Fibroblast of mammary gland (primary cell): ENCODE measurements around the gene MYO7B.
A peak's percentile ranks its signal among the peaks of the same experiment; 100 is the strongest.

Experiments
- DNase-seq: peaks from one replicate; pipeline ENCODE4 v3.0.0-alpha.2; 2010; ENCODE audit warnings: low read depth
- H3K4me3 ChIP-seq: 2 replicates; pipeline ENCODE4 v1.5.1; 2011; ENCODE audit warnings: low read depth, mild to moderate bottlenecking, low read length, moderate library complexity; ENCODE audit not compliant: control insufficient read depth
- TF ChIP-seq, protein P1 (sequence below): conservative IDR thresholded peaks from 2 replicates; pipeline ENCODE4 v1.5.1; 2011; ENCODE audit warnings: low read depth, low read length, inconsistent platforms; ENCODE audit not compliant: control insufficient read depth, insufficient read depth

Gene MYO7B

GRCh38 chr2:127663566-127664064, 128.1 kb downstream of the MYO7B start:
- TF ChIP-seq, protein P1, sequence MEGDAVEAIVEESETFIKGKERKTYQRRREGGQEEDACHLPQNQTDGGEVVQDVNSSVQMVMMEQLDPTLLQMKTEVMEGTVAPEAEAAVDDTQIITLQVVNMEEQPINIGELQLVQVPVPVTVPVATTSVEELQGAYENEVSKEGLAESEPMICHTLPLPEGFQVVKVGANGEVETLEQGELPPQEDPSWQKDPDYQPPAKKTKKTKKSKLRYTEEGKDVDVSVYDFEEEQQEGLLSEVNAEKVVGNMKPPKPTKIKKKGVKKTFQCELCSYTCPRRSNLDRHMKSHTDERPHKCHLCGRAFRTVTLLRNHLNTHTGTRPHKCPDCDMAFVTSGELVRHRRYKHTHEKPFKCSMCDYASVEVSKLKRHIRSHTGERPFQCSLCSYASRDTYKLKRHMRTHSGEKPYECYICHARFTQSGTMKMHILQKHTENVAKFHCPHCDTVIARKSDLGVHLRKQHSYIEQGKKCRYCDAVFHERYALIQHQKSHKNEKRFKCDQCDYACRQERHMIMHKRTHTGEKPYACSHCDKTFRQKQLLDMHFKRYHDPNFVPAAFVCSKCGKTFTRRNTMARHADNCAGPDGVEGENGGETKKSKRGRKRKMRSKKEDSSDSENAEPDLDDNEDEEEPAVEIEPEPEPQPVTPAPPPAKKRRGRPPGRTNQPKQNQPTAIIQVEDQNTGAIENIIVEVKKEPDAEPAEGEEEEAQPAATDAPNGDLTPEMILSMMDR = no peak
- no peak overlapping the region for H3K4me3 ChIP-seq
- no peak for DNase-seq

GRCh38 chr2:127664065-127664894, 128.8 kb downstream of the MYO7B start:
- no peak for DNase-seq
- no peak overlapping the region for H3K4me3 ChIP-seq
- TF ChIP-seq, protein P1 = no peak

GRCh38 chr2:127664895-127665225, 129.4 kb downstream of the MYO7B start:
- H3K4me3 ChIP-seq = no peak overlapping the region
- TF ChIP-seq, protein P1 = no peak
- DNase-seq = no peak

GRCh38 chr2:127665267-127665893, 129.9 kb downstream of the MYO7B start:
- no peak overlapping the region for H3K4me3 ChIP-seq
- no peak for DNase-seq
- TF ChIP-seq, protein P1 = no peak

DNA sequence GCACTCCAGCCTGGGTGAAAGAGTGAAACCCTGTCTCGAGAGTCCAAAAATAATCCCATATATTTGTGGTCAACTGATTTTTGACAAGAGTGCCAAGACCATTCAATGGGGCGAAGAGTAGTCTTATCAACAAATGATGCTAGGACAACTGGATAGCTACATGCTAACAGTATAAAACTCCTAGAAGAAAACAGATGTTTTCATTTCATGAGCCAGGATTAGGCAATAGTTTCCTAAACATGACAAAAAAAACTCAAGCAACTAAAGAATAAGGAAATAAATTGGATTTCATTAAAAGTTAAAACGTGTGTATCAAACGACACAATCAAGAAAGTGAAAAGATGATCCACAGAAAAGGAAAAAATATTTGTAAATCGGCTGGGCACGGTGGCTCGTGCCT, 133.6 kb downstream of the MYO7B start:
- DNase-seq = peak; percentile 25
- TF ChIP-seq, protein P1 = no peak
- H3K4me3 ChIP-seq = no peak overlapping the region

GRCh38 chr2:127670055-127670956, 134.8 kb downstream of the MYO7B start:
- H3K4me3 ChIP-seq = no peak overlapping the region
- TF ChIP-seq, protein P1 = no peak
- DNase-seq = no peak
